Measurements from ENCODE around the gene COL6A5.
"Not testable (repeated sequence)": the region's sequence is repeated elsewhere in the genome, so short reads cannot be mapped to it uniquely, and the experiment has no call there.

COL6A5 gene

GRCh38 chr3:130345487-130346079 is at the start of gene COL6A5:
Gene COL6A5 (plus strand): TSS chr3:130345672. CDS start chr3:130373639, 27,967 bp downstream.
- no peak for DNase-seq

- no peak for DNase-seq
These were observed 45.9 kb upstream of the COL6A5 start for GRCh38 chr3:130299531-130299930.

- DNase-seq, result no peak
These were observed 44.6 kb upstream of the COL6A5 start for GRCh38 chr3:130300888-130301287.

DNA sequence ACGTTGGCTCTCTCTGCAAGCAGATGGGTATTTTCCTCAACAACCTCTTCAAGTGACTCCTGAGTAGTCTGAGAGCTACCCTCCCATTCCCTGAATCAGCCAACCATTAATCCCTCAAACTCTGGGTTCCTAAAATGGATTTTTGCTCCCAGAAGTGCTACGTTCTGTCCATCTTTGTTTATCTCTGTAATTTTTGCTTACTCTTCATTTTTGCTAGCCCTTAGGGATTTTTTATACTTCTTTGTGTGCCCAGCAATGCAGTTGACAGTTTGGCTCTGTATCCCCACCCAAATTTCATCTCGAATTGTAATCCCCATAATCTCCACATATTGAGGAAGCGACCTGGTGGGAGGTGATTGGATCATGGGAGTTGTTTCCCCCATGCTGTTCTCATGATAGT is 35.4 kb upstream of the COL6A5 start:
- DNase-seq, result no peak

- no peak for DNase-seq
These were observed 33.1 kb upstream of the COL6A5 start for GRCh38 chr3:130312374-130312773.

DNA sequence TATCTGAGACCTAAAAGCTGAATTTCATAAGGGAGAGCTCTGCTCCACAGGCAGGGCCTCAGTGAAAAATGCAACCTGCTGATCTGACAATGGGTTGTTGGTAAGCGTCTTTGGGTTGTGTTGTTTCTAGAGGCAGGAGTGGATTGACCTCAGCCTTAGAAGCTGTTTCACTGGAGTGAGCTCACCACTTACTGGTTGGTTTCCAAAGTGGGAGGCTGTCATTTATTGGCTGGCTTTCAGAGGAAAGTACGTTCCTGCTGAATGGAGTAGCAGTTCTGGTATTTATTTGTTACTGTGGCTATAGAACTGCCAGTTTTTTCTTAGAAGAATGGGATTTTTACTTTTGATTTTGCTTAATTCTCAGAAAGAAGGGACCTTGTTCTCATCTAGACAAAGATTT is 29.3 kb upstream of the COL6A5 start:
- no peak for DNase-seq

DNA sequence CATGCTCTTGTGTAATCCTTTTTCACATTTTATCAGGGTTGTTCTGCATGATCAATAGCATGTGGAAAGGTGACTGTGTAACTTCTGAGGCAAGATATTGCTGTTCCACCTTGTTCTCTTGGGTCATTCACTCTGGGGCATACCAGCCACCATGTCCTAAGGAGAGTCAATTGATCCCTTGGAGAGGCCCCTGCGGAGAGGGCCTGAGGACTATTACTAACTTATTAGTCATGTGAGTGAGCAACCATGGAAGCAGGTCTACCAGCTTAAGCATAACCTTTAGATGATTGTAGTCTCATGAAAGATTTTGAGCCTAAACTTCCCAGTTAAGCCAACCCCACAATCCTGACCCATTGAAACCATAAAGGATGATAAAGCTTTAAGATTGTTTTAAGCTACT is 22.0 kb upstream of the COL6A5 start:
- DNase-seq, result no peak

DNA sequence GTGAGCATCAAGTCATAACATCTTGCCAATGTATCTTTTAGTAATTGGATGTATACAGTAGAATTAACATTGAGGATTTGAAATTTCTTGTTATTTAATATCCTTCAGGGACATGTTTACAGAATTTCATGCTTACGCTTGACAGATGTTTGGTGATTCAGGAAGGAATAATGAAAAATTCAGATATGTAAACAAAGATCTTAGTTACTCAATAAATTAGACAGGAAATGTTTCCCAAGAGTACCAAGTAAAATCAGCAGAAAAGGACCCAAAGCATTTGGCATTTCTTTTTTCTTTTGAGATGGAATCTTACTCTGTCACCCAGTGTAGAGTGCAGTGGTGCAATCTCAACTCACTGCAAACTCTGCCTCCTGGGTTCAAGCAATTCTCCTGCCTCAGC is 4.7 kb upstream of the COL6A5 start:
- DNase-seq, result no peak

GRCh38 chr3:130341388-130341787 is 4.1 kb upstream of the COL6A5 start:
- DNase-seq, result no peak

DNA sequence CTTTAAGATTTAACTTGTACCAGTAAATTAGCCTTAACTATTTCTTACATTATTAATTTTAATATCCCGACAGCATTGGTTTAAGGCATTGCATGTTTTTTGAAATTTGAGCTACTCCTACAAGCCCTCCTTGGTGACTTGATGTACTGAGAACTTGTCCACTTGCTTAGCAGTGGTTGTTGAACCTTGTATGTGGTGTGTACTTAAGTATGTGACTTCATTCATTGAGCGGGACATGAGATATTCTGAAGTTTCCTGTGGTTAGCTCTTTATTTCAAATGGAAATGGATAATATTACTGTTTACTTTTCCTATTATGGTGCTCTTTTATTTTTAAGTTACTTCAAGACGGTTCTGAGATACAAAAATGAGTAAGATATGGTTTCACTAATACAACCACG is 3.6 kb upstream of the COL6A5 start:
- DNase-seq, result no peak

- DNase-seq, result no peak
These were observed 2.4 kb upstream of the COL6A5 start for GRCh38 chr3:130342821-130343661.

GRCh38 chr3:130348258-130348657 is 2.8 kb downstream of the COL6A5 start:
- DNase-seq, result not testable (repeated sequence)

- no peak for DNase-seq
These were observed 9.0 kb downstream of the COL6A5 start for GRCh38 chr3:130354430-130354829.

DNA sequence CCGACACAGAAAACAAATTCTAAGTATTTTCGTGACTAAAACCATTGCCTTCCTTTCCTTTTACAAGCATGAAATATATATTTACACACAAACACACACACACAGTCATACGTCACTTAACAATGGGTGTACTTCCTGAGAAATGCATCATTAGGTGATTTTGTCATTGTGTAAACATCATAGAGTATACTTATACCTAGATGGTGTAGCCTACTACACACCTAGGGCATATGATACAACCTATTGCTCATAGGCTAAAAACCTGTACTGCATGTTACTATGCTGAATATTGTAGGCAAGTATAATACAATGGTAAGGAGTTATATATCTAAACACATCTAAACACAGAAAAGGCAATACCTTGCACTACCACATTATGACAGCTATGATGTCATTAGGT is 28.6 kb downstream of the COL6A5 start:
- DNase-seq, result no peak

GRCh38 chr3:130374908-130375307 is 29.4 kb downstream of the COL6A5 start:
- DNase-seq, result no peak

GRCh38 chr3:130377960-130378676 is 32.6 kb downstream of the COL6A5 start:
- DNase-seq, result no peak

GRCh38 chr3:130378677-130379191 is 33.3 kb downstream of the COL6A5 start:
- DNase-seq, result no peak

- DNase-seq, result no peak
These were observed 33.8 kb downstream of the COL6A5 start for GRCh38 chr3:130379274-130379673.

DNA sequence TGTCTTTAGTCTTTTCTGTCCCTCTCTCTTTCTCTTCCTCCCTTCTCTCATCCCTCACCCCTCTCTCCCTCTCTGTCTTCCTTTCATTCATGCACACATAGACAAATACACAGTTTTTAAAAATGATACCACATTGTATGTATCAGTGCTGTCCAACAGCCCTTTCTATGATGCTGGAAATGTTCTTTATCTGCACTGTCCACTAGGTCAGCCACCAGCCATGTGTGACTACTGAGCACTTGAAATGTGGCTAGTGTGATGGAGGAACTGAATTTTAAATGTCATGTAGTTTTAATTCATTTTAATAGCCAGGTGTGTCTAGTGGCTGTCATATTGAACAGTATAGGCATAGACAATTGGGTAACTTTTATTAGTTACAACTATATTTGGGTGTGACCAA is 34.9 kb downstream of the COL6A5 start:
- DNase-seq, result no peak

- no peak for DNase-seq
These were observed 38.0 kb downstream of the COL6A5 start for GRCh38 chr3:130383424-130383823.

DNA sequence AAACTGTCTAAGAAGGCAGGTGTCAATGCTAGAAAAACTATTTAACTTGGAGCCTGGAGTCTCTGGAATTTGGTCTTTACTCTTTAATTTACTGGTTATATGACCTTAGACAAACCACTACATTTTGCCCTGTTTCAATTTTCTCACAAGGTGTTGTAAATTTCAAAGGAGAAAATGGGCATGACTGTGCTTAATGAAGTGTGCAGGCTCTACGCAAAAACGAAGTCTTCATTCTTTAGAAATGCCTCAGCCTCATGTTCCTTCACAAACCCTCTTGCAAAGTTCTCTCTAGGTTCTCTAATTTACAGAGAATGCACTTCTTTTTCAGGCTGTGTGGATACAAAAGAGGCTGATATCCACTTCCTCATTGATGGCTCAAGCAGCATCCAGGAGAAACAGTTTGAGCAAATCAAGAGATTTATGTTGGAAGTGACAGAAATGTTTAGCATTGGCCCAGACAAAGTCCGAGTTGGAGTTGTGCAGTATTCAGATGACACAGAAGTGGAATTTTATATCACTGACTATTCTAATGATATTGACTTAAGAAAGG is 39.1 kb downstream of the COL6A5 start:
- DNase-seq, result no peak

DNA sequence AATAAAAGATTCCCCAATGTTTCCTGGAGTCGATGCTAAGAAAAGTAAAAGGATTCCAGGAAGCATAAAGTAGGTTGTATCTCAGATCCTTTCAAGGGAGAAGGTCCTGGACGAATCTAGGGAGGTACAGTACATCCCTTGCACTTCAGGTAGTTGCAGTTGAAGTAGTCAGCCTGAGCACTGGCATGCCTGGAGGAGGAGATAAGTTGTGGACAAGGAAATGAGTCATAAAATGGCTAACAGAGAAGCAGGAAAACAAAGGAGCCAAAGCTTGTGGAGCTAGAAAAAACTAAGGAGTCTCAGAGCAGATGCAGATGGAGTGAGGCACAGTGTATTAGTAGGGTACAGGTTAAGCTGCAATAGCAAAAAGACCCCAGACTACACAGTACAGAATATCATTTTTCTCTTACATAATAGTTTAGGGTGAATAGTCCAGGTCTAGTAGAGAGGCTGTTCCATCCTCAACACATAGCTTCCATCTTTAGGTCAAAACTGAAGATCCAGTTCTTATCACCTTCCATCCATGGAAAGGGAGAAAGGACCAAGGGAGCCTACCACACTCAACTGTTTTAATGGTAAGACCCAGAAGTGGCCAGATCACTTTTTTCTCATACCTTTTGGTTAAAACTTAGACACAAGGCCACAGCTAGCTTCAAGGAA is 41.3 kb downstream of the COL6A5 start:
- DNase-seq, result no peak

All from NCI-H2227 treated with DMSO at 0.1 percent for 48 hours (cell line).